ENCODE data around the gene SIAH2. TPM values are rescaled to one million over a fixed set of nuclear protein-coding genes. Genes with fewer than 3 reads are reported as not detected.

The SIAH2 gene
- total and polyA plus RNA-seq, 9 of the 15 experiments (the other 6 are each of a cell fraction or from before 2014, with no cell fraction given): 4.8 to 39.0 (median 29.9) TPM

GRCh38 chr3:150763841-150764483 is 993 bp upstream of the SIAH2 start (continued):
- TF ChIP-seq RNF219 (CRISPR knock-in tag; IDR thresholded peaks at IDR 0.05): no peak
- no peak for TF ChIP-seq RBM17 (IDR thresholded peaks at IDR 0.05; ENCODE audit: borderline replicate concordance, low read depth, low read length)
- no peak for TF ChIP-seq IRF9 (tag; IDR thresholded peaks at IDR 0.05)
- TF ChIP-seq RFX1 (IDR thresholded peaks at IDR 0.05): peak; percentile 48
- TF ChIP-seq U2AF1 (optimal IDR thresholded peaks at IDR 0.05; ENCODE audit: low read depth, low read length): no peak
- TF ChIP-seq ZNF707 (CRISPR knock-in tag; conservative IDR thresholded peaks at IDR 0.05): no peak
- peak; percentile 99 for TF ChIP-seq SMARCA4 (IDR thresholded peaks at IDR 0.05)
- TF ChIP-seq HBP1 (CRISPR knock-in tag; IDR thresholded peaks at IDR 0.05): no peak
- TF ChIP-seq AFF4 (CRISPR knock-in tag; IDR thresholded peaks at IDR 0.05): 0 out of 2 replicates have a peak, but pooled peaks have one; percentile 43
